Spinal cord (tissue), 10 donors: ENCODE measurements around the gene NCOA1. TPM values are rescaled to one million over a fixed set of nuclear protein-coding genes. Genes with fewer than 3 reads are reported as not detected.

Source experiments
- DNase-seq, 6 donors: peaks; one replicate each; pipeline versions ENCODE4 v3.0.0 to v3.0.0-alpha.2; 2013 to 2015; ENCODE audit warnings: low spot score in 6 of 6, low read depth in 4 of 6
- H3K27ac ChIP-seq: one replicate; pipeline ENCODE4 v1.5.1; 2013; ENCODE audit warnings: low read depth, low read length, control low read depth
- H3K27me3 ChIP-seq: one replicate; pipeline ENCODE4 v1.6.1; 2013; ENCODE audit warnings: low read length; ENCODE audit not compliant: control insufficient read depth, insufficient read depth
- H3K36me3 ChIP-seq: one replicate; pipeline ENCODE4 v1.6.1; 2013; ENCODE audit warnings: low read length; ENCODE audit not compliant: control insufficient read depth, insufficient read depth
- H3K4me1 ChIP-seq: one replicate; pipeline ENCODE4 v1.6.1; 2013; ENCODE audit warnings: low read length; ENCODE audit not compliant: control insufficient read depth, insufficient read depth
- H3K4me3 ChIP-seq: one replicate; pipeline ENCODE4 v1.5.1; 2013; ENCODE audit warnings: low read depth, low read length, control low read depth
- H3K9me3 ChIP-seq: one replicate; pipeline ENCODE4 v1.6.1; 2013; ENCODE audit warnings: low read length; ENCODE audit not compliant: control insufficient read depth, insufficient read depth
- WGBS: methylation state at CpG from one replicate; pipeline ENCODE4 v1.1.5; 2013; ENCODE audit warnings: missing lambda C conversion rate; ENCODE audit not compliant: insufficient coverage; 5-methylcytosine and 5-hydroxymethylcytosine counted together
- polyA plus RNA-seq, 2 donors: library from polyadenylated mRNA; unstranded; fragments of 120-200 nt; gene quantifications; one replicate each; pipeline ENCODE4 v1.2.1, GENCODE V29; 2013; ENCODE audit not compliant: insufficient read length in 2 of 2
- total RNA-seq, 2 donors: library from RNA; depleted of rRNA in 1 of 2; stranded (reverse); fragments of 120-200 nt in 1 of 2; fragments of >200 nt in 1 of 2; gene quantifications; one replicate each; pipeline versions ENCODE4 v1.2.3 to v1.2.4, GENCODE V29; 2013 to 2014
- donor health status: healthy.

NCOA1 gene
- total and polyA plus RNA-seq, 4 donors = 50.3 to 87.7 (median 73.1) TPM

DNA sequence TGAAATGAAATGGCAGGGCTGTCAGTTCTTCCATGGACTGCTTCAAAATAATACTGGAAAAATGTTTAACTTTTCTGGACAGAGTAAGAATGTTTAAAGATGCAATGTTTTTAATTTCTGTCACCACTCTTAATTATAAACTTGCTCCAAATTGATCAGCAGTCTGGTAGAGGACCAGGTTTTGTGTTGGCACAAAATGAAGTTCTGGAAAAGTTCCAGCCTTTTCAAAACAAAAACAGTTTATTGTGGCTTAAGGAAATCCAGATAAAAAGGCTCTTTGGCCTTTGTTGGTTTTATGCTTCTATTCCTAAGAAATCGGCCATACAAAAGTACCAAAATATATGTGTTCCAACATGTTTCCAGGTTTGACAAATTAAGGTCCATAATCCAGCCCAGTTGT, 253.3 kb downstream of the NCOA1 start:
- peak in 1 of 6 donors; percentile 56 for DNase-seq
- Histone ChIP-seq H3K36me3 (peaks cover 7% of the 10 kb centered on the region), H3K27ac (no peak overlapping the region), H3K27me3 (no peaks in the 10 kb centered on the region), H3K9me3 (no peaks in the 10 kb centered on the region), H3K4me1 (no peaks in the 10 kb centered on the region), H3K4me3 (no peak overlapping the region)
- WGBS = no CpG with 5 or more reads among the region's 1 CpG

DNA sequence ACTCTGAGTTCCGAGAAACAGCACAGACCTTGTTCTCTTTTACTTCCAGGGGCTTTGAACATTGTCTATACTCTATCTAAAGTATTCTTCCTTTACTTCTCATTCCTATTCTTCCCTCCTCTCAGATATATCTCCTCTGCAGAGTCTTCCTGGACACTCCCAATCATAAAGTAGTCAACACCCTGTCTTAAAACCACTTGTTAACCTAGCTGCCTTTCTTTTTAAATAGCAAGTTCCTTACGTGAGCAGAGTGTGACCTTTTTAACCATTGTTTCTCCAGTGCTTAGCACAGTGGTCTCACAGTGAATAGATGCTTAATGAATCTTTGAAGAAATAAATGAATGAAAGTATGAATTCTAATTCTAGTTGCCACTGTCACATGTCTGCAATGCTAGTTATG, 254.8 kb downstream of the NCOA1 start:
- H3K4me3 ChIP-seq = no peak overlapping the region
- 100% methylated on average over 1 of the region's 2 CpGs for WGBS
- peaks cover 7% of the 10 kb centered on the region for H3K36me3 ChIP-seq
- H3K27ac ChIP-seq = no peak overlapping the region
- DNase-seq = no peak
- no peaks in the 10 kb centered on the region for H3K4me1 ChIP-seq
- no peaks in the 10 kb centered on the region for H3K27me3 ChIP-seq
- no peaks in the 10 kb centered on the region for H3K9me3 ChIP-seq

DNA sequence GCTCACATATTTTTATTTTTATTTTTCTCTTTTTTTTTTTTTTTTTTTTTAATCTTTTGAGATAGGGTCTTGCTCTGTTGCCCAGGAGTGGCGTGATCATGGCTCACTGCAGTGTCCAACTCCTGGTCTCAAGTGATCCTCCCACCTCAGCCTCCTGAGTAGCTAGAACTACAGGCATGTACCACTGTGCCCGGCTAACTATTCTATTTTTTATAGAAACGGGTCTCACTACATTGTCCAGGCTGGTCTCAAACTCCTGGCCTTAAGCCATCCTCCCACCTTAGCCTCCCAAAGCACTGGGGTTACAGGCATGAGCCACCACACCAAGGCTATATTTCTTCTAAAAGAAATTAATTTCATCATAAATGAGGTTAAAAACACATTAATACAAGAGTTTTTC, 256.2 kb downstream of the NCOA1 start:
- H3K27ac ChIP-seq = no peak overlapping the region
- peaks cover 4% of the 10 kb centered on the region for H3K36me3 ChIP-seq
- no peaks in the 10 kb centered on the region for H3K27me3 ChIP-seq
- H3K9me3 ChIP-seq = no peaks in the 10 kb centered on the region
- no peaks in the 10 kb centered on the region for H3K4me1 ChIP-seq
- no peak for DNase-seq
- 100% methylated on average over 2 of the region's 3 CpGs for WGBS
- H3K4me3 ChIP-seq = no peak overlapping the region

DNA sequence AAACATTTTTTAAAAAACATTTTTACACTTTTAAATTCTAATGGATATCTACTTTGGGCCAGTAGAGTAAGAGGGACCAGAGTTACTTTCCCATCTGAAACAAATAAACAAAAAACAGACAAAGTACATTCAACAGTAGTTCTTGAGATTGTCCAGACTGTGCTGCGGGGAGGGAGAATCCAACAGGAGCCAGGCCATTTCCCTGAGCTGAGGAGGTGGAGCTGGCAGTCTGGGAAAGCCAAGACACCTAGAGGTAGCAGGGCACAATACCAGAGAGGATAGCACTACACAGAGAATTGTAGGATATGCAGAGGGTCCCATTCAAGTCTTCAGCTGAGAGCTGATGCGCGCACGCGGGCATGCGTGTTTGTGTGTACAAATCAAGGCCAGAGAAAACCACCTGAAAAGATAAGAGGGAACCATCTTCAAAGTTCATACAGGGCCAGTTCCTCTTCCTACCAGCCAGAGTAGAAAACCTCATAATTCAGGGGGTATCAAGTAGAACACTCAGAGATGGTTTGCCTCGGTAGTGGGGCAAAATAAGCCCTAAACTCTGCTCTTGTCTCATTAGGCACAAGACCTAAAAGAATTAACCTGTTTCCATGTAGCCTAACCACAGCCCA, 258.1 kb downstream of the NCOA1 start:
- Histone ChIP-seq H3K9me3 (no peaks in the 10 kb centered on the region), H3K36me3 (peaks cover 9% of the 10 kb centered on the region), H3K27ac (no peak overlapping the region), H3K4me3 (no peak overlapping the region), H3K4me1 (no peaks in the 10 kb centered on the region), H3K27me3 (no peaks in the 10 kb centered on the region)
- DNase-seq = no peak
- WGBS = 89% methylated on average over 3 of the region's 7 CpGs

DNA sequence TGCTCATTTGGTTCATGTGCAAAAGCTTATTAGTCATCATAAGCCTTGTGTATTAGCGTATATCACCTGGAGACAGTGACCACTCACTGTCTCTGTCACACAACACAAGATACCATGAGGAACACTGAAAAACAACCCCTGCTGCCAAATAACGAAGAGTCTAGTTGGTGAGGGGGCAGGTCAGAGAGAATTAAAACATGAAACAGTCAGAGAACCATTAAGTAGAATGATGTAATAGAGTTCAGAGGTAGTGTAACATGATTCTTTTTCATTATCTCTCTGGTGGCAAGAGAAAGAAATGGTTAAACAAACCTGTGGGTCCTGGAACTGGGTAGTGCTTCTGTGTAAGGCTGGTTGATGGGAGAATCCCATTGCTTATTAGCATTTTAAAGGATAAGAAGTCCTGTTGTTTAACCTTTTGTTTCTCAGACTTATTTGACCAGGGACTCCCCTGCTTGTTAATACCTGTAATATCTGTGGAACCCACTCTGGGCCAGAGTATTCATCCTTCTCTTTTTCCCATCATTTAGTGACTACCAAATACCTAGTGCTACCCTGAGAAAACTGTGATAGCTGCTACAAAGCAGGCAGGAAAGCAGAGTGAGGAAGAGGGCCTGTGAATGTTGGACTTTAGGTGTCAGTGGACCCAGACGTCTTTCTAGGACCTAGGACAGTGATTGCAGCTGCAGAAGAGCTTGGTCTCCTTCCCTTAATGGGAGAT, 264.1 kb downstream of the NCOA1 start:
- no peak for DNase-seq
- Histone ChIP-seq H3K4me1 (no peaks in the 10 kb centered on the region), H3K27ac (no peak overlapping the region), H3K9me3 (no peaks in the 10 kb centered on the region), H3K4me3 (no peak overlapping the region), H3K27me3 (no peaks in the 10 kb centered on the region), H3K36me3 (peaks cover 17% of the 10 kb centered on the region)
- 50% methylated on average over 1 of the region's 3 CpGs for WGBS

DNA sequence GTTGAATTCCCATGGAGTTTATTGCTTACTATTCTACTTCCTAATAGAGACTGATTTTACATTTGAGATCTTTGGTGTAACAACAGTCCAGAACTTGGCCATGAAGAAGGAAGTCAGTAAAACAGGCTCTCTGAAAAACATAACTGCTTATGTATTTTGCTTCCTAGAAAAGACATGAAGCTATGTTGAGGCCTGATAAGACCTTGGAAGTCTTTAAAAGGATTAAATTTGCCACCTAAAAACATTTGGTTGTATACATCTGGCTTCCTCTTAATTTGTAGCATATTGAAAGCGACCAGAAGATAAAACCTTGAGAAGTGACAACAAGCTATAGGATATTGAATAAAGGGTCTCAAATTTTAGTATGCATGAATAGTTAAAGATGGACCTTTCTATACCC, 265.7 kb downstream of the NCOA1 start:
- no peak overlapping the region for H3K27ac ChIP-seq
- no peaks in the 10 kb centered on the region for H3K27me3 ChIP-seq
- H3K4me1 ChIP-seq = no peaks in the 10 kb centered on the region
- peaks cover 21% of the 10 kb centered on the region for H3K36me3 ChIP-seq
- no peak for DNase-seq
- WGBS = no CpG with 5 or more reads among the region's 1 CpG
- H3K9me3 ChIP-seq = no peaks in the 10 kb centered on the region
- H3K4me3 ChIP-seq = no peak overlapping the region

DNA sequence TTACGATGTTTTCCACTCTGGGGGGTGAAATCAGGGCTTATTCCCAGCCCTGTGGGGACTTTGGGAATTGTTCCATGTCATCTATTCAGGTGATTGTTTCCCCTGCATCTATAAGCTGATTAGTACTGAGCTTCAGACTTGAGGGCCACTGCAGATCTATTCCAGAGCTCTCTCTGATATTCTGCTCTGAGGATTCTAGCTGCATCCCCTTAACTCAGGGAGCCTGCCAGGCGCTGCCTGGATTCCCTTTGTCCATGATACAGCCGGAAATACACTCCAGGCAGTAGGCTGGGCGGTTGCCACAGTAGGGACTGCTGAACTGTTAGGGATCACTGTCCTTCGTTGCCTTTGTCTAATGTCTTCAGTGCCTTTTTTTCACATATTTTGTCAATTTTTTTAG, 270.8 kb downstream of the NCOA1 start:
- Histone ChIP-seq H3K27ac (no peak overlapping the region), H3K4me3 (no peak overlapping the region), H3K4me1 (no peaks in the 10 kb centered on the region), H3K36me3 (peaks cover 40% of the 10 kb centered on the region), H3K27me3 (no peaks in the 10 kb centered on the region), H3K9me3 (no peaks in the 10 kb centered on the region)
- peak in 1 of 6 donors; percentile 29 for DNase-seq
- 83% methylated on average over 3 of the region's 5 CpGs for WGBS

DNA sequence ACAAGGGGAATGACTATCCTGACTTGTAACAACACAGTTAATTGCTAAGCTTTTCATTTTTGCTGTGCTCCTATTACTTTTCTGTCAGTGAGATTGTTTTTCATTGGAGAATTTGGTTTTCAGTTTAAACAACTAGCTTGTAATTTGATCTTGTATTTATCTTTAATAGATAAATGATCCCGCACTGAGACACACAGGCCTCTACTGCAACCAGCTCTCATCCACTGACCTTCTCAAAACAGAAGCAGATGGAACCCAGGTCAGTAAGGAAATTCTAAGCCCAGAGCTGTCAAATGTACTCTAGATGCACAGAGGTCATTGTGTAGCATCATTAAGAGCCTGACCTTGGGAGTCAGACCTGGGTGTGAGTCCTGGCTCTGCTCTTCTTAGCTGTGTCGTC, 271.5 kb downstream of the NCOA1 start:
- no CpG with 5 or more reads among the region's 2 CpGs for WGBS
- peaks cover 40% of the 10 kb centered on the region for H3K36me3 ChIP-seq
- no peaks in the 10 kb centered on the region for H3K9me3 ChIP-seq
- no peak for DNase-seq
- H3K27ac ChIP-seq = no peak overlapping the region
- H3K4me1 ChIP-seq = no peaks in the 10 kb centered on the region
- H3K4me3 ChIP-seq = no peak overlapping the region
- no peaks in the 10 kb centered on the region for H3K27me3 ChIP-seq

DNA sequence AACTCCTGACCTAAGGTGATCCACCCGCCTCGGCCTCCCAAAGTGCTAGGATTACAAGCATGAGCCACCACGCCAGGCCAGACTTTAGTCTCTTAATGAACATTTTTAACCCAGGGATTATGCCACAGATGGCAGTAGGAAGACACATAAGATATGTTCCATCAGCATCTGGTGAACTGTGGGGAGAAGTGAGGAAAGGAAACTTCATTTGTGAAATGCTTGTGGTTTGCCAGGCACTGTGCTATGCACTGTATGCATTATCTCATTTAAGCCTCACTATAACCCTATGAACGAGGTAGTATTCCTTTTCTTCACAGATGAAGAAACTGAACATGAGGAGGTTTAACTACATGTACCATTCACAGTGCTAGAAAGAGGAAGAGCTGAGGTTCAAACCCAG, 272.8 kb downstream of the NCOA1 start:
- DNase-seq = no peak
- peaks cover 40% of the 10 kb centered on the region for H3K36me3 ChIP-seq
- no peak overlapping the region for H3K27ac ChIP-seq
- no peaks in the 10 kb centered on the region for H3K27me3 ChIP-seq
- no peaks in the 10 kb centered on the region for H3K9me3 ChIP-seq
- no peak overlapping the region for H3K4me3 ChIP-seq
- no peaks in the 10 kb centered on the region for H3K4me1 ChIP-seq
- WGBS = 97% methylated on average over 3 of the region's 4 CpGs

DNA sequence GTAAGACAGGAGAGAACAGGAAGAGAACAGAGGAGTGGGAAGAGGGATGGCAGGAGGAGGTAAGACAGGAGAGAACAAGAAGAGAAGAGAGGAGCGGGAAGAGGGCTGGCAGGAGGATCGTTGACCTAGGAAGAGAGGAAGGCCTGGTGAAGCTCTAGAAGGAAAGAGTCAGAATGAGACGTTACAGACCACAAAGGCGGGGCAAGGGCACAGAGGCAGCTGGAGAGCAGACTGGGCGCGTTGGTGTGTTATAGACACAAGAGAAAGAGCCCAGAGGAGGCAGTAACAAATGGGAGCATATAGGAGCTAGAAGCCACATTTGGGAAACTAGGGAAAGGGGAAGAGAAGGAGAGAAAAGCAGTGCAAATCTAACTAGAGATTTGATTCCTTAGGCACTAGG, 275.6 kb downstream of the NCOA1 start:
- no peaks in the 10 kb centered on the region for H3K4me1 ChIP-seq
- no peak overlapping the region for H3K27ac ChIP-seq
- no peak for DNase-seq
- peaks cover 34% of the 10 kb centered on the region for H3K36me3 ChIP-seq
- WGBS = 93% methylated on average over 6 of the region's 6 CpGs
- no peaks in the 10 kb centered on the region for H3K9me3 ChIP-seq
- H3K27me3 ChIP-seq = no peaks in the 10 kb centered on the region
- H3K4me3 ChIP-seq = no peak overlapping the region
